Liver (tissue), 9 donors: Measurements from ENCODE around the gene SFN. TPM values are rescaled to one million over a fixed set of nuclear protein-coding genes. Genes with fewer than 3 reads are reported as not detected.
A peak's percentile ranks its signal among the peaks of the same experiment; 100 is the strongest.

ENCODE experiments used
- DNase-seq: peaks from one replicate; pipeline ENCODE4 v3.0.0-alpha.2; 2017; ENCODE audit warnings: low spot score
- H3K27ac ChIP-seq, 2 donors: one replicate each; pipeline ENCODE4 v1.7.0; 2013; ENCODE audit warnings: inconsistent platforms in 2 of 2, low read length in 2 of 2, control low read depth in 1 of 2, low read depth in 1 of 2, mild to moderate bottlenecking in 1 of 2
- H3K27me3 ChIP-seq, 4 donors: one replicate each; pipeline versions ENCODE4 v1.6.1 to v1.7.0; 2013; ENCODE audit warnings: low read length in 3 of 4, inconsistent platforms in 1 of 4, mild to moderate bottlenecking in 1 of 4, moderate library complexity in 1 of 4; ENCODE audit not compliant: control insufficient read depth in 4 of 4, insufficient read depth in 4 of 4
- H3K36me3 ChIP-seq, 4 donors: one replicate each; pipeline versions ENCODE4 v1.6.1 to v1.7.0; 2013; ENCODE audit warnings: low read length in 3 of 4, mild to moderate bottlenecking in 3 of 4, low read depth in 1 of 4, moderate library complexity in 1 of 4; ENCODE audit not compliant: control insufficient read depth in 4 of 4, insufficient read depth in 3 of 4
- H3K4me1 ChIP-seq, 4 donors: one replicate each; pipeline versions ENCODE4 v1.6.1 to v1.7.0; 2013; ENCODE audit warnings: low read length in 3 of 4, mild to moderate bottlenecking in 3 of 4, moderate library complexity in 1 of 4; ENCODE audit not compliant: control insufficient read depth in 4 of 4, insufficient read depth in 4 of 4
- H3K4me3 ChIP-seq, 3 donors: one replicate each; pipeline versions ENCODE4 v1.6.1 to v1.7.0; 2013; ENCODE audit warnings: low read length in 3 of 3, control low read depth in 1 of 3, low read depth in 1 of 3, mild to moderate bottlenecking in 1 of 3
- H3K9ac ChIP-seq, 2 donors: one replicate each; pipeline ENCODE4 v1.7.0; 2013; ENCODE audit warnings: low read length in 2 of 2, mild to moderate bottlenecking in 2 of 2, moderate library complexity in 2 of 2, control low read depth in 1 of 2, low read depth in 1 of 2
- H3K9me3 ChIP-seq, 4 donors: one replicate each; pipeline versions ENCODE4 v1.6.1 to v1.7.0; 2013; ENCODE audit warnings: low read length in 3 of 4; ENCODE audit not compliant: control insufficient read depth in 4 of 4
- FOXA1 ChIP-seq: IDR thresholded peaks from 2 replicates; pipeline ENCODE4 v1.6.1; 2016; ENCODE audit warnings: antibody characterized with exemption
- FOXA2 ChIP-seq: IDR thresholded peaks from 2 replicates; pipeline ENCODE4 v1.6.1; 2016; ENCODE audit warnings: antibody characterized with exemption
- GABPA ChIP-seq, 2 donors: IDR thresholded peaks in 1 of 2; conservative IDR thresholded peaks in 1 of 2; 2 replicates each; pipeline ENCODE4 v1.6.1; 2016; ENCODE audit warnings: antibody characterized with exemption in 2 of 2, mild to moderate bottlenecking in 1 of 2, moderate library complexity in 1 of 2
- HNF4A ChIP-seq, 2 donors: conservative IDR thresholded peaks; 2 replicates each; pipeline ENCODE4 v1.6.1; 2016; ENCODE audit warnings: antibody characterized with exemption in 2 of 2, mild to moderate bottlenecking in 2 of 2
- JUND ChIP-seq, 2 donors: IDR thresholded peaks; 2 replicates each; pipeline ENCODE4 v1.6.1; 2016; ENCODE audit warnings: antibody characterized with exemption in 2 of 2
- MAX ChIP-seq: IDR thresholded peaks from 2 replicates; pipeline ENCODE4 v1.6.1; 2016; ENCODE audit warnings: antibody characterized with exemption
- NR2F2 ChIP-seq: IDR thresholded peaks from 2 replicates; pipeline ENCODE4 v1.6.1; 2016; ENCODE audit warnings: antibody characterized with exemption
- RAD21 ChIP-seq, 2 donors: IDR thresholded peaks; 2 replicates each; pipeline ENCODE4 v1.6.1; 2016; ENCODE audit warnings: antibody characterized with exemption in 2 of 2, mild to moderate bottlenecking in 2 of 2
- RXRA ChIP-seq, 2 donors: IDR thresholded peaks; 2 replicates each; pipeline ENCODE4 v1.6.1; 2017 to 2018; ENCODE audit warnings: antibody characterized with exemption in 2 of 2, mild to moderate bottlenecking in 1 of 2
- TAF1 ChIP-seq: conservative IDR thresholded peaks from 2 replicates; pipeline ENCODE4 v1.6.1; 2016; ENCODE audit warnings: antibody characterized with exemption, mild to moderate bottlenecking
- YY1 ChIP-seq: IDR thresholded peaks from 2 replicates; pipeline ENCODE4 v1.6.1; 2016; ENCODE audit warnings: antibody characterized with exemption, mild to moderate bottlenecking
- WGBS: extraction: QIAGEN DNeasy Blood & Tissue Kit; methylation state at CpG from one replicate; pipeline ENCODE4 v1.1.7; 2013; 5-methylcytosine and 5-hydroxymethylcytosine counted together
- polyA plus RNA-seq, 2 donors: library from polyadenylated mRNA; stranded (reverse) in 1 of 2; unstranded in 1 of 2; fragments of 200-250 nt in 1 of 2; fragments of >200 nt in 1 of 2; fragmentation: Nextera tagmentation in 1 of 2; extraction: Ambion mirVana in 1 of 2; gene quantifications; one replicate each; pipeline versions ENCODE4 v1.2.1 to v1.2.3, GENCODE V29; 2013 to 2015
- total RNA-seq, 2 donors: library from RNA; depleted of rRNA; stranded (reverse); fragments of >200 nt; gene quantifications; one replicate each; pipeline ENCODE4 v1.2.3, GENCODE V29; 2014
- TF ChIP-seq, protein P1 (sequence below): IDR thresholded peaks from 2 replicates; pipeline ENCODE4 v1.6.1; 2016; ENCODE audit warnings: antibody characterized with exemption
- TF ChIP-seq, protein P2 (sequence below): fragments of 150-350 bp; IDR thresholded peaks from 2 replicates; pipeline ENCODE4 v1.5.1; 2017; ENCODE audit warnings: improper control_type of control experiment, low read depth, low read length; ENCODE audit not compliant: missing input control
- donor health status: healthy.
- donor health status: healthy.
- donor health status: healthy.
- donor health status: healthy.
- donor health status: healthy.

The SFN gene
- total and polyA plus RNA-seq, 4 donors: 0.17 to 0.69 TPM; not detected in 2

DNA sequence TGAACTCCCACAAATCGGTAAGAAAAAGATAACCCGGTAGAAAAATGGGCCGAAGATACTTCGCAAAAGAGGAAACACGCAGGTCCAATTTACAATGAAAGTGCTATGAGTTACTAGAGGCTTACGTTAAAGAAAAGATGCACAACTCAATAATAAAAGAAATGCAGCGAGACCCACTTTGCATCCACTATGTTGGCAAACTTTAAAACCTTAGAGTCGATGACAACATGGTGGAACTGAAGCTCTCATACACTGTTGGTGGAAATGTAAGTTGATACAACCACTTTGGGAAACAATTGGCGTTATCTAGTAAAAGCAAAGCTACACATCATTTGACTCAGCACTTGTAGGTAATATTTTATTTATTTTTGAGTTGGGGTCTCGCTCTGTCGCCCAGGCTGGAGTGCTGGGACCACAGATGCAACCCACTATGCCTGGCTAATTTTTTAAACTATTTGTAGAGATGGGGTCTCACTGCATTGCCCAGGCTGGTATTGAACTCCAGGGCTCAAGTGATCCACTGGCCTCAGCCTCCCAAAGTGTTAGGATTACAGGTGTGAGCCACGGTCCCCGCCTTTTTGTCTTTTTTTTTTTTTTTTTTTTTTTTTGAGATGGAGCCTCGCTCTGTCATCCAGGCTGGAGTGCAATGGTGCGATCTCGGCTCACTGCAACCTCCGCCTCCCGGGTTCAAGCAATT is 38.0 kb downstream of the SFN start:
- Histone ChIP-seq H3K4me3 (peak overlapping the region; percentile 64 to 99 (median 65)), H3K9ac (peak overlapping the region; percentile 87 to 93)

GRCh38 chr1:26907071-26907917 is 44.3 kb downstream of the SFN start:
- 62% methylated on average over 6 of the region's 6 CpGs for WGBS
- no peak overlapping the region for H3K9ac ChIP-seq
- DNase-seq: no peak
- H3K4me1 ChIP-seq: peaks cover 3 to 30% (median 16%) of the 10 kb centered on the region in 4 donors
- H3K36me3 ChIP-seq: peaks cover 0 to 6% (median under 1%) of the 10 kb centered on the region in 4 donors
- no peaks in the 10 kb centered on the region for H3K27me3 ChIP-seq
- TF ChIP-seq RXRA (IDR thresholded peaks at IDR 0.05): peak in 1 of 2 donors; percentile 38
- no peak for TF ChIP-seq FOXA2
- TF ChIP-seq JUND (IDR thresholded peaks at IDR 0.05): peak in 1 of 2 donors; percentile 84
- peak in 1 of 2 donors; percentile 42 for TF ChIP-seq HNF4A (conservative IDR thresholded peaks at IDR 0.05)
- TF ChIP-seq, protein P1, sequence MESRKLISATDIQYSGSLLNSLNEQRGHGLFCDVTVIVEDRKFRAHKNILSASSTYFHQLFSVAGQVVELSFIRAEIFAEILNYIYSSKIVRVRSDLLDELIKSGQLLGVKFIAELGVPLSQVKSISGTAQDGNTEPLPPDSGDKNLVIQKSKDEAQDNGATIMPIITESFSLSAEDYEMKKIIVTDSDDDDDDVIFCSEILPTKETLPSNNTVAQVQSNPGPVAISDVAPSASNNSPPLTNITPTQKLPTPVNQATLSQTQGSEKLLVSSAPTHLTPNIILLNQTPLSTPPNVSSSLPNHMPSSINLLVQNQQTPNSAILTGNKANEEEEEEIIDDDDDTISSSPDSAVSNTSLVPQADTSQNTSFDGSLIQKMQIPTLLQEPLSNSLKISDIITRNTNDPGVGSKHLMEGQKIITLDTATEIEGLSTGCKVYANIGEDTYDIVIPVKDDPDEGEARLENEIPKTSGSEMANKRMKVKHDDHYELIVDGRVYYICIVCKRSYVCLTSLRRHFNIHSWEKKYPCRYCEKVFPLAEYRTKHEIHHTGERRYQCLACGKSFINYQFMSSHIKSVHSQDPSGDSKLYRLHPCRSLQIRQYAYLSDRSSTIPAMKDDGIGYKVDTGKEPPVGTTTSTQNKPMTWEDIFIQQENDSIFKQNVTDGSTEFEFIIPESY: peak; percentile 34
- no peak overlapping the region for H3K4me3 ChIP-seq
- H3K9me3 ChIP-seq: no peaks in the 10 kb centered on the region
- peak overlapping the region; percentile 47 to 52 for H3K27ac ChIP-seq

More for the DNA sequence above, 38.0 kb downstream of the SFN start:
- Histone ChIP-seq H3K9me3 (no peaks in the 10 kb centered on the region), H3K36me3 (peaks cover 0 to 11% (median 5%) of the 10 kb centered on the region in 4 donors), H3K4me1 (peaks cover 5 to 24% (median 17%) of the 10 kb centered on the region in 4 donors), H3K27ac (peak overlapping the region; percentile 51 to 84), H3K27me3 (no peaks in the 10 kb centered on the region)
- TF ChIP-seq RAD21 (IDR thresholded peaks at IDR 0.05) (no peak), FOXA2 (no peak), NR2F2 (no peak), TAF1 (no peak), YY1 (no peak)
- WGBS: 69% methylated on average over 18 of the region's 18 CpGs
- no peak for DNase-seq

- 41% methylated on average over 3 of the region's 3 CpGs for WGBS
- peaks cover 0 to 6% (median under 1%) of the 10 kb centered on the region in 4 donors for H3K36me3 ChIP-seq
- TF ChIP-seq FOXA1 (no peak), GABPA (IDR thresholded peaks at IDR 0.05 in 1 of 2, conservative IDR thresholded peaks at IDR 0.05 in 1 of 2) (no peak), RAD21 (IDR thresholded peaks at IDR 0.05) (no peak), MAX (no peak), RXRA (IDR thresholded peaks at IDR 0.05) (no peak), NR2F2 (no peak)
- TF ChIP-seq, protein P2, sequence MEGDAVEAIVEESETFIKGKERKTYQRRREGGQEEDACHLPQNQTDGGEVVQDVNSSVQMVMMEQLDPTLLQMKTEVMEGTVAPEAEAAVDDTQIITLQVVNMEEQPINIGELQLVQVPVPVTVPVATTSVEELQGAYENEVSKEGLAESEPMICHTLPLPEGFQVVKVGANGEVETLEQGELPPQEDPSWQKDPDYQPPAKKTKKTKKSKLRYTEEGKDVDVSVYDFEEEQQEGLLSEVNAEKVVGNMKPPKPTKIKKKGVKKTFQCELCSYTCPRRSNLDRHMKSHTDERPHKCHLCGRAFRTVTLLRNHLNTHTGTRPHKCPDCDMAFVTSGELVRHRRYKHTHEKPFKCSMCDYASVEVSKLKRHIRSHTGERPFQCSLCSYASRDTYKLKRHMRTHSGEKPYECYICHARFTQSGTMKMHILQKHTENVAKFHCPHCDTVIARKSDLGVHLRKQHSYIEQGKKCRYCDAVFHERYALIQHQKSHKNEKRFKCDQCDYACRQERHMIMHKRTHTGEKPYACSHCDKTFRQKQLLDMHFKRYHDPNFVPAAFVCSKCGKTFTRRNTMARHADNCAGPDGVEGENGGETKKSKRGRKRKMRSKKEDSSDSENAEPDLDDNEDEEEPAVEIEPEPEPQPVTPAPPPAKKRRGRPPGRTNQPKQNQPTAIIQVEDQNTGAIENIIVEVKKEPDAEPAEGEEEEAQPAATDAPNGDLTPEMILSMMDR: no peak
- no peaks in the 10 kb centered on the region for H3K9me3 ChIP-seq
- H3K9ac ChIP-seq: no peak overlapping the region
- H3K27me3 ChIP-seq: no peaks in the 10 kb centered on the region
- H3K27ac ChIP-seq: peak overlapping the region; percentile 97 to 99
- no peak overlapping the region for H3K4me3 ChIP-seq
- no peak for DNase-seq
- peaks cover 3 to 37% (median 19%) of the 10 kb centered on the region in 4 donors for H3K4me1 ChIP-seq
Observed at GRCh38 chr1:26909951-26910342, 47.0 kb downstream of the SFN start.
